GM12878 (cell line): Measurements from ENCODE around the gene AKAP17A. TPM values are rescaled to one million over a fixed set of nuclear protein-coding genes. Genes with fewer than 3 reads are reported as not detected.
"Not testable (repeated sequence)": the region's sequence is repeated elsewhere in the genome, so short reads cannot be mapped to it uniquely, and the experiment has no call there.

Experiments used
- ATAC-seq: fragments of 200-7000 bp; cut with Tn5 transposase; 3 replicates; pipeline ENCODE4 v1.9.1; 2020; ENCODE audit warnings: mild to moderate bottlenecking, moderate library complexity
- BruUV-seq: library from RNA; stranded (reverse); fragments of 400-500 nt; replicated peaks from 2 replicates; lab custom pipeline; 2021; lab: Mats Ljungman, UMichigan
- CTCF ChIA-PET: fragments of 300-600 bp; sonication (Branson Sonifier 250); formaldehyde crosslinking; extraction: SDS; loops from one replicate; lab custom pipeline; 2021; ENCODE audit warnings: inconsistent platforms; lab: Yijun Ruan, JAX
- POLR2A ChIA-PET: fragments of 350-600 bp; formaldehyde crosslinking; extraction: SDS; loops from one replicate; lab custom pipeline; 2021; ENCODE audit warnings: inconsistent platforms; lab: Charles Lee
- RAD21 ChIA-PET: fragments of 300-600 bp; sonication (Branson Sonifier 250); formaldehyde crosslinking; loops from one replicate; lab custom pipeline; 2023; ENCODE audit warnings: antibody characterized with exemption; ENCODE audit not compliant: unreplicated experiment; lab: Charles Lee
- SMC1A ChIA-PET: fragments of 300-600 bp; sonication (Branson Sonifier 250); formaldehyde crosslinking; loops from one replicate; lab custom pipeline; 2023; ENCODE audit not compliant: unreplicated experiment, uncharacterized antibody; lab: Charles Lee
- DNase-seq: peaks from one replicate; pipeline ENCODE4 v3.0.0-alpha.2; 2011; ENCODE audit warnings: low read depth, low spot score
- FAIRE-seq: peaks from 3 replicates; lab custom pipeline; 2011; peaks lifted over from hg19 to GRCh38; lab: Jason Lieb, UNC
- H2AFZ ChIP-seq: 2 replicates; pipeline ENCODE4 v1.6.0; 2011; ENCODE audit warnings: low read depth, low read length, control low read depth; ENCODE audit not compliant: control insufficient read depth
- H3K27ac ChIP-seq: 2 replicates; pipeline ENCODE4 v1.5.1; 2011; ENCODE audit warnings: control low read depth; ENCODE audit not compliant: control insufficient read depth, insufficient read depth
- H3K27me3 ChIP-seq, 2 experiments: replicated peaks in 1 of 2; 2 replicates each; pipeline versions ENCODE4 v1.6.0 to v1.6.1; 2011; ENCODE audit warnings: low read length in 1 of 2; ENCODE audit not compliant: control insufficient read depth in 2 of 2, insufficient read depth in 2 of 2
- H3K36me3 ChIP-seq, 2 experiments: 2 replicates each; pipeline ENCODE4 v1.5.1; 2011; ENCODE audit warnings: low read length in 1 of 2; ENCODE audit not compliant: control insufficient read depth in 2 of 2, insufficient read depth in 2 of 2
- H3K4me1 ChIP-seq: 2 replicates; pipeline ENCODE4 v1.6.1; 2011; ENCODE audit warnings: mild to moderate bottlenecking, low read length, moderate library complexity, mixed read lengths; ENCODE audit not compliant: control insufficient read depth, insufficient read depth
- H3K4me2 ChIP-seq: 2 replicates; pipeline ENCODE4 v1.6.0; 2011; ENCODE audit warnings: control low read depth; ENCODE audit not compliant: control insufficient read depth, insufficient read depth
- H3K4me3 ChIP-seq: fragments of 200-600 bp; sonication (generic); 2 replicates; pipeline ENCODE4 v1.5.1; 2016
- H3K79me2 ChIP-seq: 2 replicates; pipeline ENCODE4 v1.6.0; 2011; ENCODE audit warnings: low read length; ENCODE audit not compliant: control insufficient read depth, insufficient read depth
- H3K9ac ChIP-seq: 2 replicates; pipeline ENCODE4 v1.8.0; 2011; ENCODE audit warnings: low read length, control low read depth, mixed read lengths; ENCODE audit not compliant: control insufficient read depth, insufficient read depth
- H3K9me3 ChIP-seq: replicated peaks from 3 replicates; pipeline ENCODE4 v1.5.1; 2011; ENCODE audit warnings: mild to moderate bottlenecking, low read length; ENCODE audit not compliant: control insufficient read depth, insufficient read depth
- H4K20me1 ChIP-seq: 2 replicates; pipeline ENCODE4 v1.6.0; 2011; ENCODE audit not compliant: control insufficient read depth, insufficient read depth
- ATF3 ChIP-seq: IDR thresholded peaks from 2 replicates; pipeline ENCODE4 v1.6.1; 2011; ENCODE audit warnings: low read depth, mild to moderate bottlenecking, low read length, moderate library complexity, borderline replicate concordance; ENCODE audit errors: extremely low read depth
- BCL11A ChIP-seq: IDR thresholded peaks from 2 replicates; pipeline ENCODE4 v1.6.1; 2011; ENCODE audit warnings: low read depth, low read length
- CREB1 ChIP-seq: IDR thresholded peaks from 2 replicates; pipeline ENCODE4 v1.6.1; 2012; ENCODE audit warnings: low read depth, mild to moderate bottlenecking, inconsistent platforms
- DPF2 ChIP-seq: fragments of 450-650 bp; IDR thresholded peaks from 2 replicates; pipeline ENCODE4 v1.6.1; 2017; ENCODE audit warnings: mild to moderate bottlenecking
- EED ChIP-seq: sonication (generic); IDR thresholded peaks from 2 replicates; pipeline ENCODE4 v1.6.1; 2016; ENCODE audit warnings: antibody characterized with exemption, low read depth
- JUNB ChIP-seq: IDR thresholded peaks from 2 replicates; pipeline ENCODE4 v1.6.1; 2016; ENCODE audit warnings: antibody characterized with exemption, mild to moderate bottlenecking
- RAD51 ChIP-seq: fragments of 450-650 bp; IDR thresholded peaks from 2 replicates; pipeline ENCODE4 v1.6.1; 2016; ENCODE audit warnings: moderate library complexity, mild to moderate bottlenecking, inconsistent platforms
- TARDBP ChIP-seq: IDR thresholded peaks from 2 replicates; pipeline ENCODE4 v1.6.1; 2016; ENCODE audit warnings: borderline replicate concordance
- WGBS: methylation state at CpG from one replicate; pipeline ENCODE4 v1.1.6; 2016; ENCODE audit warnings: low lambda C conversion rate; ENCODE audit not compliant: insufficient replicate concordance, insufficient coverage; ENCODE audit errors: missing lambda C conversion rate; 5-methylcytosine and 5-hydroxymethylcytosine counted together
- in situ Hi-C: fragments of 300-500 bp; cut with MboI; formaldehyde crosslinking; loops from 9 replicates; pipeline ENCODE4 v1.14.3; 2018; ENCODE audit warnings: mixed read lengths
- intact Hi-C: fragments of 100-400 bp; cut with micrococcal nuclease; formaldehyde crosslinking; loops from one replicate; pipeline ENCODE4 v1.14.2; 2022; ENCODE audit not compliant: unreplicated experiment
- polyA plus RNA-seq, 11 experiments: library from polyadenylated mRNA; depleted of rRNA in 4 of 11; unstranded in 6 of 11; stranded (reverse) in 5 of 11; fragments of >200 nt; fragmentation: Nextera tagmentation in 4 of 11; fragmentation: Illumina TruSeq in 1 of 11; extraction: Ambion mirVana in 4 of 11; extraction: Trizol in 1 of 11; gene quantifications; 1 replicate in 1 of 11; 2 replicates in 10 of 11; pipeline versions ENCODE4 v1.2.1 to v1.2.3, GENCODE V29; 2011 to 2016; ENCODE audit warnings: inconsistent platforms in 2 of 11, missing spikeins in 2 of 11, low read depth in 1 of 11
- total RNA-seq, 4 experiments: library from RNA; depleted of rRNA in 3 of 4; stranded (reverse); fragments of >200 nt in 3 of 4; fragmentation: Illumina TruSeq in 1 of 4; extraction: Trizol in 1 of 4; gene quantifications; 2 replicates each; pipeline versions ENCODE4 v1.2.1 to v1.2.3, GENCODE V29; 2013 to 2021

AKAP17A gene
- total and polyA plus RNA-seq, 10 of the 15 experiments (the other 5 are each of a cell fraction or from before 2014, with no cell fraction given): 3.0 to 55.8 (median 25.5) TPM

- Histone ChIP-seq H3K27me3 (no peaks in the 10 kb centered on the region; a peak in 1 of 4 replicates), H3K9me3 (no peaks in the 10 kb centered on the region), H3K36me3 (no peaks in the 10 kb centered on the region), H3K79me2 (no peaks in the 10 kb centered on the region), H3K27ac (no peak overlapping the region), H3K4me1 (peaks cover 11% of the 10 kb centered on the region), H4K20me1 (no peaks in the 10 kb centered on the region), H3K4me3 (no peak overlapping the region), H3K9ac (no peak overlapping the region), H3K4me2 (no peak overlapping the region), H2AFZ (no peak overlapping the region)
- no peak for TF ChIP-seq DPF2
- no peak for TF ChIP-seq ATF3
- TF ChIP-seq CREB1: no peak
- no peak for TF ChIP-seq BCL11A
- no peak for TF ChIP-seq RAD51
- no peak for TF ChIP-seq JUNB
- TF ChIP-seq TARDBP: no peak
- no peak for TF ChIP-seq EED
- intact Hi-C loops: no loop called here
- DNase-seq: no peak
- in situ Hi-C loops: no loop called here
- no peak for FAIRE-seq
- ChIA-PET RAD21 (no interaction called here), CTCF (no interaction called here), POLR2A (no interaction called here), SMC1A (no interaction called here)
- no peak for ATAC-seq
- 3% methylated on average over 2 of the region's 2 CpGs for WGBS
- no TSS peak for BruUV-seq
Observed at GRCh38 chrX:1561164-1561563, 30.2 kb upstream of the AKAP17A start.

GRCh38 chrX:1564077-1564476 is 27.3 kb upstream of the AKAP17A start:
- in situ Hi-C loops, H3K9me3 ChIP-seq, SMC1A ChIA-PET, BruUV-seq, H2AFZ ChIP-seq, intact Hi-C loops, DNase-seq, H3K36me3 ChIP-seq, H4K20me1 ChIP-seq, H3K9ac ChIP-seq, H3K4me2 ChIP-seq, RAD21 ChIA-PET, FAIRE-seq, H3K27me3 ChIP-seq, H3K4me3 ChIP-seq, ATAC-seq, H3K27ac ChIP-seq, CTCF ChIA-PET, POLR2A ChIA-PET, H3K79me2 ChIP-seq: not testable (repeated sequence)
- peaks cover 11% of the 10 kb centered on the region for H3K4me1 ChIP-seq
- WGBS: 65% methylated on average over 7 of the region's 7 CpGs
